WTC11 (cell line): Measurements from ENCODE around the gene GLTPD2.

ENCODE experiments used
- CTCF ChIP-seq: fragments of 200-600 bp; IDR thresholded peaks from 2 replicates; pipeline ENCODE4 v1.8.0; 2022; ENCODE audit warnings: antibody characterized with exemption
- E2F1 ChIP-seq: sonication (generic); formaldehyde crosslinking; IDR thresholded peaks from 2 replicates; pipeline ENCODE4 v1.8.0; 2022; ENCODE audit warnings: mild to moderate bottlenecking, missing genetic modification reagents
- ELF4 ChIP-seq: sonication (generic); formaldehyde crosslinking; IDR thresholded peaks from 2 replicates; pipeline ENCODE4 v1.8.1; 2022; ENCODE audit warnings: low read depth, mild to moderate bottlenecking, moderate library complexity, missing genetic modification reagents
- ETV6 ChIP-seq: sonication (generic); formaldehyde crosslinking; IDR thresholded peaks from 2 replicates; pipeline ENCODE4 v1.8.1; 2022; ENCODE audit warnings: mild to moderate bottlenecking, missing genetic modification reagents
- KAT7 ChIP-seq: sonication (generic); formaldehyde crosslinking; IDR thresholded peaks from 2 replicates; pipeline ENCODE4 v1.8.1; 2023; ENCODE audit warnings: missing genetic modification reagents, mild to moderate bottlenecking, borderline replicate concordance
- USF1 ChIP-seq: sonication (generic); formaldehyde crosslinking; IDR thresholded peaks from 2 replicates; pipeline ENCODE4 v1.8.0; 2022; ENCODE audit warnings: mild to moderate bottlenecking, missing genetic modification reagents
- TF ChIP-seq, protein P1 (sequence below): sonication (generic); formaldehyde crosslinking; IDR thresholded peaks from 2 replicates; pipeline ENCODE4 v1.8.1; 2023; ENCODE audit warnings: mild to moderate bottlenecking, missing genetic modification reagents, moderate library complexity
- TF ChIP-seq, protein P2 (sequence below): sonication (generic); formaldehyde crosslinking; conservative IDR thresholded peaks from 2 replicates; pipeline ENCODE4 v1.8.1; 2022; ENCODE audit warnings: mild to moderate bottlenecking, missing genetic modification reagents
- TF ChIP-seq, protein P3 (sequence below): sonication (generic); formaldehyde crosslinking; IDR thresholded peaks from 2 replicates; pipeline ENCODE4 v1.8.1; 2023; ENCODE audit warnings: mild to moderate bottlenecking, moderate library complexity, missing genetic modification reagents

- no peak for TF ChIP-seq E2F1 (CRISPR knock-in tag)
- TF ChIP-seq CTCF: no peak
- TF ChIP-seq, protein P1, sequence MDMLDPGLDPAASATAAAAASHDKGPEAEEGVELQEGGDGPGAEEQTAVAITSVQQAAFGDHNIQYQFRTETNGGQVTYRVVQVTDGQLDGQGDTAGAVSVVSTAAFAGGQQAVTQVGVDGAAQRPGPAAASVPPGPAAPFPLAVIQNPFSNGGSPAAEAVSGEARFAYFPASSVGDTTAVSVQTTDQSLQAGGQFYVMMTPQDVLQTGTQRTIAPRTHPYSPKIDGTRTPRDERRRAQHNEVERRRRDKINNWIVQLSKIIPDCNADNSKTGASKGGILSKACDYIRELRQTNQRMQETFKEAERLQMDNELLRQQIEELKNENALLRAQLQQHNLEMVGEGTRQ (CRISPR knock-in tag): no peak
- no peak for TF ChIP-seq USF1 (CRISPR knock-in tag)
- TF ChIP-seq KAT7: no peak
- TF ChIP-seq, protein P2, sequence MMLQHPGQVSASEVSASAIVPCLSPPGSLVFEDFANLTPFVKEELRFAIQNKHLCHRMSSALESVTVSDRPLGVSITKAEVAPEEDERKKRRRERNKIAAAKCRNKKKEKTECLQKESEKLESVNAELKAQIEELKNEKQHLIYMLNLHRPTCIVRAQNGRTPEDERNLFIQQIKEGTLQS (CRISPR knock-in tag): no peak
- TF ChIP-seq ETV6 (CRISPR knock-in tag): no peak
- no peak for TF ChIP-seq ELF4 (CRISPR knock-in tag)
- TF ChIP-seq, protein P3, sequence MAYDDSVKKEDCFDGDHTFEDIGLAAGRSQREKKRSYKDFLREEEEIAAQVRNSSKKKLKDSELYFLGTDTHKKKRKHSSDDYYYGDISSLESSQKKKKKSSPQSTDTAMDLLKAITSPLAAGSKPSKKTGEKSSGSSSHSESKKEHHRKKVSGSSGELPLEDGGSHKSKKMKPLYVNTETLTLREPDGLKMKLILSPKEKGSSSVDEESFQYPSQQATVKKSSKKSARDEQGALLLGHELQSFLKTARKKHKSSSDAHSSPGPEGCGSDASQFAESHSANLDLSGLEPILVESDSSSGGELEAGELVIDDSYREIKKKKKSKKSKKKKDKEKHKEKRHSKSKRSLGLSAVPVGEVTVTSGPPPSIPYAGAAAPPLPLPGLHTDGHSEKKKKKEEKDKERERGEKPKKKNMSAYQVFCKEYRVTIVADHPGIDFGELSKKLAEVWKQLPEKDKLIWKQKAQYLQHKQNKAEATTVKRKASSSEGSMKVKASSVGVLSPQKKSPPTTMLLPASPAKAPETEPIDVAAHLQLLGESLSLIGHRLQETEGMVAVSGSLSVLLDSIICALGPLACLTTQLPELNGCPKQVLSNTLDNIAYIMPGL (CRISPR knock-in tag): no peak; the same call in 1 of the 2 replicates
Measured at GRCh38 chr17:4739122-4740024, 49.4 kb upstream of the GLTPD2 start, which contains the start of the genes CXCL16 and ZMYND15.
